ENCODE data around the gene GLYATL3.
A peak's percentile ranks its signal among the peaks of the same experiment; 100 is the strongest.

Gene GLYATL3

GRCh38 chr6:49548613-49549304 lies 49.0 kb downstream of the GLYATL3 start:
- no peak for DNase-seq

- DNase-seq, result no peak
Measured at GRCh38 chr6:49549691-49550491, 50.2 kb downstream of the GLYATL3 start.

GRCh38 chr6:49550492-49551077 lies 50.9 kb downstream of the GLYATL3 start, which contains the start of gene C6orf141:
C6orf141 (plus strand) TSS chr6:49550668; CDS start chr6:49550793, 125 bp downstream.
- peak in 1 of 14 donors; percentile 2 for DNase-seq

DNA sequence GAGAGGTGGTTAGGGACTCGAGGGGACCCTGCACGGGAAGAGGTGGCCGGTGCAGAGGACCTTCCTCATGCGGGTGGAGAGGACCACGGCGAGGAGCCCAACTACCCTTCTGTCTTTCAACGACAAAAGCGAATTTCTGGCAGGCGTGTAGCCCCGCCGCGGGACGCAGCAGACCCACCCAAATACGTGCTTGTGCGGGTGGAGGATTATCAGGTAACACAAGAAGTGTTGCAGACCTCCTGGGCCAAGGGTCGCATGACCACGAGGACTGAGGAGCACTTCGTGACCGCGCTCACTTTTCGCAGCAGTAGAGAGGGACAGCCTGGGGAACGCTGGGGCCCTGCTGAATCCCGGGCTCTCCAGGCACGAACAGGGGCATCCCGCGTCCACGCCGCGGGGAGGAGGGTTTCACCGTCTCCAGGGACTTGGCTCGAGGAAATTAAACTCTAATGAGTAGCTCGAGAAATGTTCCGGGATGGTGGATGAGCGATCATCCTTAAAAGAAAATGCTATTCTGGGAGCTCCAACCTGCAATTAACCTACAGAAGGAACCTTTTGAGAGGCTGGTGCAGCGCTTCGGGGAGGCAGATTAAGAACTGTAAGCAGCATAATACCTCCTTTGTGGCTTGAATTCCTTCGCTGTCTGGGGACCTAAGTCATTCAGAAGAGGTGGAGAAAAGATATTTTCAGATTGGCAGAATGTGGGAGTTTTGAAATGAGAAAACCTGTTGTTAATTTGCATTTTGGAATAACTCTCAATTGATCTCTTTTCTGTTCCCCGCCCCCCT lies 51.5 kb downstream of the GLYATL3 start:
- peak in 1 of 14 donors; percentile 2 for DNase-seq

DNA sequence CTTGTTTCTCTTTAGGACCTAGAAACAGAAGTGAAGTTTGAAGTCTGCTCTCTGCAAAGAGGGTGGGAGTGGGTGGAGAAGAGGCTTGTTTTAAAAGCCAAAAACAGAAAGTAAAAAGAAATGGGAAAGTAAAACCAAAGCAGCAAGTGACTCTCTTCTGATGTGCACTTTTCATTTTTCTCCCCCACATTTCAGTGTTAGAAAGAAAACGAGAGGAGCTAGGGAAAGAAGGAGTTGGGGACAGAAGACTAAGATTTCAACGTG lies 52.1 kb downstream of the GLYATL3 start:
- no peak for DNase-seq

DNA sequence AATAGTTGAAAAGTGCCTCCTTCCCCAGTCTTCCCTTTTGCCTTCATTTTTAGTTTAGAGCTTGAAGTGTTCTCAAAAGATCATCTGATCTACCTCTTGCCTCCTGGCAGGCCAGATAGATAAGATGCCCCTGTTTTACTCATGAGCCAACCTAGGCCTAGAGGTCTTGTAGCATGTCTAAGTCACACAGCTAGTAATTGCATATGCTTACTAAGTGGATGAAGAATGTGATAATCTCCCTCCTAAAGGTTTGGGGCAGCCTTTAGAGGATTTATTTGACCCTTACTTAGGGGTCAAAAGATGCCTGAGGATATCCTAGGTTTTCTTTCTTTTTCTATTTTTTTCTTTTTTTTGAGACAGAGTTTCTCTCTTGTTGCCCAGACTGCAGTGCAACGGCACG lies 52.9 kb downstream of the GLYATL3 start:
- no peak for DNase-seq

DNA sequence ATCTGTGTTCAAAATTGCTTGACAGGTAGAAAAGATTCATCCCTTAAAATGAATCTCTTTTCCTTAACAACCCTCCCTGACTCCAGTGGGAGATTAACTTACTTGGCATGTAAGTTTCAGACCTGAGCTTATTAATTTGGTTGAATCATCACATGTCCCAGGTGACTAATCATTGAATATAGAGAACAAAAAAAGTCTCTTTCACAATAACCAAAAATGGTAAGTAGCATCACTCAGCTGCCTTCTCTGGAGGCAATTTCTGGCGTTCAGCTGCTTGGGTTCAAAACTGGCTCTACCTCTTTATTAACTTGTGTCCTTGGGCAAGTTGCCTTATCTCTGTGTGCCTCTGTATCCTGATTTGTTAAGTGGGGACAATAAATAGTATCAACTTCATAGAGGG lies 53.7 kb downstream of the GLYATL3 start:
- no peak for DNase-seq

DNA sequence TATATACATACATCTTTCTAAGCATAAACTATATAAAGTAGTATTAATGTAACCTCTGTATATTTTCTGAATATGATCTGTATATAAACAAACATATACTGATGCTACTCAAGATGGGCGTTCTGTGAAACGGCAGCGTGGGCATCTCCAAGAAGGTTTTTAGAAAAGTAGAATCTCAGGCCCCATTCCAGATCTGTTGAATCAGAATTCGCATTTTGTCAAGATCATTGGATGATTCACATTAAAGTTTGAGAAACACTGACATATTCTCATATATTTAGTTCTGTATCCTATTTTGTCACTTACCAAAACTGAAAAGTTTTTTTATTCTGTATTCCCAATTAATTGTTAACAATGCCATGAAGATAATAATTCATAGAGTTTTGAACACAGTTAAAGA lies 56.2 kb downstream of the GLYATL3 start:
- DNase-seq, result no peak

DNA sequence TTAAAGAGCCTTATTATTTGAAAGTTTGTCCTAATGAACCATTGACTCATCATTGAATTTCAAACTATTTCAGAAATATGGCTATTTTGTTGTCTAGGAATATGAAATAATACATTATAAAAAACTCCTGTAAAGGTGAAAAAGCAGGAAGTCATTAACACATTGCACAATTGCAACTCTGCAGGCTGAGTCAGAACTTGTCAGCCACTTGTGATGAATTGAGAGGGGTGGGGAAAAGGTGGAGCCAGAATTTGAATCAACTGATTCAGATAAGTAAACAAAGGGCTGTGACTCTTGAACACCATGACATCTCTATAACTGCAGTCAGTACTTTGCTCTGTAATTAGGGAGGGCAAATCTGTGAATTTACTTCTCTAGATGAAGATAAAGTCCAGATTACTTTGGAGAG lies 56.7 kb downstream of the GLYATL3 start:
- no peak for DNase-seq

DNA sequence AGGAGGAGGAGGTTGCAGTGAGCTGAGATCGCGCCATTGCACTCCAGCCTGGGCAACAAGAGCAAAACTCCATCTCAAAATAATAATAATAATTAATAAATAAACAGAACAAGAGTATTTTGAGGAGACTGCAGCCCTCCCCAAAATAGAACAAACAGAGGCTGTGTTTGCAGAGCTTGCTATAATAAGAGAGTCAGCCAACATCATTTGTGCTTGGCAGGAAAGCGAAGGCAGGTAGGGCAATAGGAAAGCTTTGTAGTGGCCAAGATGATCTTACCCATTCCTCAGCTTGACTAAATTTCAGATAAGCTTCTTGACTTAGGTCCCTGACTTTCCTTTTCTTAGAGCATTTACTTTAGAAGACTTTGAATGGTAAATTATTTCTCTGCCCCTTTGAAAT lies 57.5 kb downstream of the GLYATL3 start:
- DNase-seq, result no peak

DNA sequence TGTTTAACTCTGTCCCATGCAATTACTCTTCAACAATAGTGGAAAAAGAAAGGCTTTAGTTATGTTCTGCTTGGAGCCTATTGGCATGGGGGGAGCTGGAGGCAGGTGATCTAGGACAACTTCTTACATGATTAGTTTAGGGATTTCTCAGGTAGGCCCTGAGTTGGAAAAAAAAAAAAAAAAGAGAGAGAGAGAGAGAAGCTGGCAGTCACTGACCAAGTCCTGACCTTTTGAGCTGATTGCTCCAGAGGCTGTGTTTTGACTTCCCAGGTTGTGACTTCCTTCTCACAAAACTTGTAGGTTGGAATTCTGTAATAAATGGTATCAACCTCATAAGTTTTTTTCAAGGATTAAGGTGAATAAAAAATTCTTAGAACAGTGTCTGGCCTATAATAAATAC lies 58.5 kb downstream of the GLYATL3 start:
- no peak for DNase-seq

DNA sequence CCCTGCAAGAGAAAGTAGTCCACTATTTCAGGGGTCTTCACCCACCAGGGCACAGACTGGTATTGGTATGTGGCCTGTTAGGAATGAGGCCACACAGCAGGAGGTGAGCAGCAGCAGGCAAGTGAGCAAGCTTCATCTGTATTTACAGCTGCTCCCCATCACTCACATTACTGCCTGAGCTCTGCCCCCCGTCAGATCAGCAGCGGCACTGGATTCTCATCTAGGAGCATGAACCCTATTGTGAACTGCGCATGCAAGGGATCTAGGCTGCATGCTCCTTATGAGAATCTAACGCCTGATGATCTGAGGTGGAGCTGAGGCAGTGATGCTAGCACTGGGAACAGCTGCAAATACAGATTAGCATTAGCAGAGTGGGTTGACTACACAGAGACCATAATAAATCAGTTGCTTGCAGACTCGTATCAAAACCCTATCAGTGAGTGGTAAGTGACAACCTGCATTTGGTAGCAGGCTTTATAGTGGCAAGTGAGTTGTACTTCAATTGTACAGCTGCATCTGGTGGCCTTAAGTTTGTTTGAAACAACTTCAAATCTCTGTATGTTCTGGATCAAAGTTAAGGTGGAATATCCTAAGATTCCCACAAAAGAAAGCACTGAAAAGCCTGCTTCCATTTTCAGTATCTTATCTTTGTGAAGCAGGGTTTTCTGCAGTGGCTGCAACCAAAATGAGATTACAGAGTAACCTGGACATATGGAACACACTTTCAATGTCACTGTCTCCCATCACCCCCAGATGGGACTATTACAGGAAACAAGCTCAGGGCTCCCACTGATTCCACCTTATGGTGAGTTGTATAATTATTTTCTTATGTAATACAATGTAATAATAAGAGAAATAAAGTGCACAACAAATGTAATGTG lies 63.5 kb downstream of the GLYATL3 start:
- peak in 1 of 14 donors; percentile 25 for DNase-seq

DNA sequence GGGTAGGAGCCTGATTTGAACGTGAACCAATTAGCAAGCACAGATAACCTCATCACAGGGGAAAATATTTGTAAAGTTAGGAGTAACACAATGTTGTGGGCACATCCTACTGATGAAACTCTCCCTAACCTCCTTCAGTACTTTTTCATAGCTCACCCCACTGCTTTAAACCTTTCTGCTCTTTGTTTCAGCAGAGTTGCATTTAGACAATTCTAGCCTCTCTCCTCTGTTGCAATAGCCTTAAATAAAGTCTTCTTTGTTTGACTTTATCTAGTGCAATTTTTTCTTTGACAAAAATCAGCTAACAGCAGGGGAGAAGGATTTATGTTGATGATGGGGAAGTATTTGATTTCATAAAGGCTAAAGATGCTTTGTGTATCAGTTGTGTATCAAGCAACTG lies 64.8 kb downstream of the GLYATL3 start:
- no peak for DNase-seq

GRCh38 chr6:49565261-49565660 lies 65.5 kb downstream of the GLYATL3 start:
- no peak for DNase-seq

- no peak for DNase-seq
Measured at GRCh38 chr6:49565855-49566254, 66.1 kb downstream of the GLYATL3 start.

DNA sequence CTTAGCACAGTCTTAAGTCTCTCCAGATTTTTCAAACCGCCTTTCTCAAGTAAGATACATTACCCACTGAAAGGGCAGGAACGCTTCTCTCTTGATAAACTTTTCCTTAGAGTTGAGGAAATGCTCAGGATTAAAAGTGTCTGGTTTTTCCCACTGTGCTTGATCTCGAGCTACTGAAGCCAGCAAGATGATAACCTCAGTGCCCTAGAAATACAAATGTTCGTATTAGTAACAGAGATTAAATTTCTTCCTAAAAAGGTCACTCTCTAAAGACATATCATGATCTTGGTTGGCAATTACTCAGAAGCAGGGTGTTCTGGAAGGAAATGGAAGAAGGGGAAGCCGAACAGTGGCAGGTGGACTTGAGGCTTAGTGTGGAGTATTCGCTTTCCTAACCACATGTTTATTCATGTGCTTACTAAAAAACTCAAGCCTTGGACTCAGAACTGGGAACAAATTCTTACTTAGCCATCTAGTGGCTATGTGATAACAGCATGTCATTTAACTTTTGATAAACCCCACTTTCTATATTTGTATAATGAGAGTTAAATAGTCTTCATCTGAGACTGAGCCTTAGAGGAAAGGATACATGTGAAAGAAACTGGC lies 70.9 kb downstream of the GLYATL3 start:
- DNase-seq, result no peak

GRCh38 chr6:49576618-49577017 lies 76.9 kb downstream of the GLYATL3 start:
- DNase-seq, result no peak
